ENCODE measurements around the gene POLR2C.

Gene POLR2C

GRCh38 chr16:57517397-57518367 lies 55.2 kb downstream of the POLR2C start:
- Histone ChIP-seq H3K9me3 (no peaks in the 10 kb centered on the region), H3K36me3 (peaks cover 19% of the 10 kb centered on the region), H3K4me3 (ENCODE audit: low read depth, low read length) (no peak overlapping the region), H3K27me3 (no peaks in the 10 kb centered on the region), H3K4me1 (peaks cover 43% of the 10 kb centered on the region)
- DNase-seq: no peak
- no peak for TF ChIP-seq CTCF (IDR thresholded peaks at IDR 0.05; ENCODE audit: low read depth, low read length)

- peaks cover 34% of the 10 kb centered on the region for H3K4me1 ChIP-seq
- H3K9me3 ChIP-seq: no peaks in the 10 kb centered on the region
- H3K36me3 ChIP-seq: peaks cover 19% of the 10 kb centered on the region
- DNase-seq: peak; percentile 51
- H3K4me3 ChIP-seq (ENCODE audit: low read depth, low read length): no peak overlapping the region
- TF ChIP-seq CTCF (IDR thresholded peaks at IDR 0.05; ENCODE audit: low read depth, low read length): peak; percentile 38
- H3K27me3 ChIP-seq: no peaks in the 10 kb centered on the region
Observed at GRCh38 chr16:57518520-57518919, 56.0 kb downstream of the POLR2C start.

- H3K9me3 ChIP-seq: no peaks in the 10 kb centered on the region
- H3K4me3 ChIP-seq (ENCODE audit: low read depth, low read length): no peak overlapping the region
- no peaks in the 10 kb centered on the region for H3K27me3 ChIP-seq
- peaks cover 30% of the 10 kb centered on the region for H3K4me1 ChIP-seq
- no peak; the same call in 1 of the 2 replicates for TF ChIP-seq CTCF (IDR thresholded peaks at IDR 0.05; ENCODE audit: low read depth, low read length)
- DNase-seq: no peak
- peaks cover 19% of the 10 kb centered on the region for H3K36me3 ChIP-seq
Observed at GRCh38 chr16:57518922-57519321, 56.4 kb downstream of the POLR2C start.

DNA sequence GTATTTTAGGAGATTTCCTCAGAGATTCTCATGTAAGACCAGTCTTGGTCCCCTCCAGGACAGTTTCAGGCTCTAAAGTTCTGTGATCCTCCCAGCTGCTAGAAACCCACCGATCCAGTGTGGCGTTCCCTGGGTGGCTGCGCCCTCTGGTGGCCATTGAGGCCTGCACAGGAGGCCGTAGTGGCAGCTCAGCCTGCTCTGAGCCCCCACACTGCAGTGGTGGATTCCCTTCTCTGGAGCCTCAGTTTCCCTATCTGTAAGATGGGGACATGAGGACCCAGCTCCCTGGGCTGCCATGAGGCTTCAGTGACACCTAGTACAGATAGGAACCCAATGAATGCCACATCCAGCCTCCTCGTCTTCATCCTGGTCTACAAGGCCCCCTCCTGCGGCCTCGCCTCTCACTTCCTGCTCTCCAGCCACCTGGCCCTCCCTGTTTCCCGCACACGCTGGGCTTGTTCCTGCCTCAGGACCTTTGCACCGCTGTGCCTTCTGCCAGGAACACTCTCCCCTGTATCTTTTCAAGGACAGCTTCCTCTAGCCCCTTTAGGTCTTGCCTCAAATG lies 57.4 kb downstream of the POLR2C start:
- H3K4me3 ChIP-seq (ENCODE audit: low read depth, low read length): no peak overlapping the region
- H3K9me3 ChIP-seq: no peaks in the 10 kb centered on the region
- peak; percentile 99 for TF ChIP-seq CTCF (IDR thresholded peaks at IDR 0.05; ENCODE audit: low read depth, low read length)
- peak; percentile 91 for DNase-seq
- H3K27me3 ChIP-seq: no peaks in the 10 kb centered on the region
- peaks cover 21% of the 10 kb centered on the region for H3K4me1 ChIP-seq
- peaks cover 19% of the 10 kb centered on the region for H3K36me3 ChIP-seq

All from BE2C (cell line).